ENCODE measurements around the gene BCAR1.
"Not testable (repeated sequence)": the region's sequence is repeated elsewhere in the genome, so short reads cannot be mapped to it uniquely, and the experiment has no call there.

Gene BCAR1

GRCh38 chr16:75252946-75253911 lies 1.8 kb upstream of the BCAR1 start:
- DNase-seq = no peak

GRCh38 chr16:75252049-75252864 lies 833 bp upstream of the BCAR1 start:
- DNase-seq = no peak

- peak in 1 of 2 experiments; percentile 10 for DNase-seq
Observed at GRCh38 chr16:75250809-75251279, 580 bp downstream of the BCAR1 start.

- DNase-seq = no peak
Observed at GRCh38 chr16:75250089-75250808, 1.2 kb downstream of the BCAR1 start.

GRCh38 chr16:75249441-75249840 lies 2.0 kb downstream of the BCAR1 start:
- DNase-seq = no peak

- no peak for DNase-seq
Observed at GRCh38 chr16:75248536-75249380, 2.7 kb downstream of the BCAR1 start.

- no peak for DNase-seq
Observed at GRCh38 chr16:75248142-75248535, 3.3 kb downstream of the BCAR1 start.

GRCh38 chr16:75247249-75247648 lies 4.2 kb downstream of the BCAR1 start:
- DNase-seq = no peak

GRCh38 chr16:75246504-75247205 lies 4.8 kb downstream of the BCAR1 start:
- DNase-seq = no peak

- DNase-seq = no peak
Observed at GRCh38 chr16:75244844-75245758, 6.3 kb downstream of the BCAR1 start.

GRCh38 chr16:75244225-75244809 lies 7.1 kb downstream of the BCAR1 start:
- DNase-seq = peak; percentile 38 to 53

GRCh38 chr16:75243667-75244224 lies 7.7 kb downstream of the BCAR1 start:
- DNase-seq = no peak

- DNase-seq = not testable (repeated sequence)
Observed at GRCh38 chr16:75242436-75243078, 8.9 kb downstream of the BCAR1 start.

GRCh38 chr16:75241955-75242354 lies 9.5 kb downstream of the BCAR1 start:
- no peak for DNase-seq

GRCh38 chr16:75241412-75241811 lies 10.0 kb downstream of the BCAR1 start:
- no peak for DNase-seq

GRCh38 chr16:75240633-75241032 lies 10.8 kb downstream of the BCAR1 start:
- not testable (repeated sequence) for DNase-seq

- DNase-seq = no peak
Observed at GRCh38 chr16:75239542-75240122, 11.8 kb downstream of the BCAR1 start.

- DNase-seq = no peak
Observed at GRCh38 chr16:75238853-75239541, 12.4 kb downstream of the BCAR1 start.

All from Kasumi-1 (cell line).